DOHH2 (cell line): ENCODE results near the gene ADCK2.

Source experiments
- H3F3A ChIP-seq: fragments of 200-600 bp; sonication (generic), shearing (Covaris generic); 2 replicates; pipeline ENCODE4 v1.6.0; 2016; ENCODE audit warnings: antibody characterized with exemption, mild to moderate bottlenecking; ENCODE audit not compliant: control insufficient read depth, insufficient read depth
- H3K27ac ChIP-seq: fragments of 200-600 bp; sonication (generic); 2 replicates; pipeline ENCODE4 v1.5.1; 2014; ENCODE audit warnings: low read depth, mild to moderate bottlenecking, low read length, moderate library complexity
- H3K27me3 ChIP-seq: fragments of 200-600 bp; sonication (generic); 2 replicates; pipeline ENCODE4 v1.6.1; 2014; ENCODE audit warnings: mild to moderate bottlenecking, low read length, mixed read lengths; ENCODE audit not compliant: control insufficient read depth
- H3K36me3 ChIP-seq: fragments of 200-600 bp; sonication (generic); 2 replicates; pipeline ENCODE4 v1.6.1; 2014; ENCODE audit warnings: mild to moderate bottlenecking, low read length, moderate library complexity, mixed read lengths; ENCODE audit not compliant: control insufficient read depth
- H3K4me1 ChIP-seq: fragments of 200-600 bp; sonication (generic); 2 replicates; pipeline ENCODE4 v1.6.1; 2014; ENCODE audit warnings: mild to moderate bottlenecking, low read length, mixed read lengths; ENCODE audit not compliant: control insufficient read depth
- H3K4me2 ChIP-seq: fragments of 200-600 bp; sonication (generic); 2 replicates; pipeline ENCODE4 v1.6.0; 2014; ENCODE audit warnings: mild to moderate bottlenecking, low read length, moderate library complexity
- H3K4me3 ChIP-seq: fragments of 200-600 bp; sonication (generic); 2 replicates; pipeline ENCODE4 v1.5.1; 2014; ENCODE audit warnings: mild to moderate bottlenecking, low read length, mixed read lengths
- H3K79me2 ChIP-seq: fragments of 200-600 bp; sonication (generic); 2 replicates; pipeline ENCODE4 v1.6.1; 2014; ENCODE audit warnings: mild to moderate bottlenecking, low read length, mixed read lengths; ENCODE audit not compliant: control insufficient read depth
- H3K9me2 ChIP-seq: fragments of 200-600 bp; sonication (generic); replicated peaks from 2 replicates; pipeline ENCODE4 v1.6.1; 2014; ENCODE audit warnings: mild to moderate bottlenecking, low read length, mixed read lengths; ENCODE audit not compliant: control insufficient read depth
- H3K9me3 ChIP-seq: fragments of 200-600 bp; sonication (generic); 2 replicates; pipeline ENCODE4 v1.6.1; 2014; ENCODE audit warnings: antibody characterized with exemption, low read length, mixed read lengths; ENCODE audit not compliant: control insufficient read depth, insufficient read depth
- H4K20me1 ChIP-seq: fragments of 200-600 bp; sonication (generic); 2 replicates; pipeline ENCODE4 v1.6.0; 2014; ENCODE audit warnings: low read depth, mild to moderate bottlenecking, antibody characterized with exemption, low read length, moderate library complexity; ENCODE audit not compliant: control insufficient read depth, insufficient read depth
- CTCF ChIP-seq: fragments of 200-600 bp; sonication (generic); IDR thresholded peaks from one replicate; pipeline ENCODE4 v1.5.1; 2014; ENCODE audit warnings: antibody characterized with exemption, mild to moderate bottlenecking, low read depth, low read length; ENCODE audit not compliant: poor library complexity, severe bottlenecking
- EZH2phosphoT487 ChIP-seq: fragments of 200-600 bp; sonication (generic); IDR thresholded peaks from 2 replicates; pipeline ENCODE4 v1.6.1; 2017; ENCODE audit warnings: borderline replicate concordance, mild to moderate bottlenecking, antibody characterized with exemption, low read length, moderate library complexity, mixed read lengths

ADCK2 gene

GRCh38 chr7:140680886-140681285 is 8.1 kb downstream of the ADCK2 start:
- no peaks in the 10 kb centered on the region for H3K9me2 ChIP-seq
- H3K36me3 ChIP-seq, result peaks cover 85% of the 10 kb centered on the region
- no peaks in the 10 kb centered on the region for H4K20me1 ChIP-seq
- no peak overlapping the region for H3K4me3 ChIP-seq
- no peak overlapping the region for H3K4me2 ChIP-seq
- H3K4me1 ChIP-seq, result peaks cover 25% of the 10 kb centered on the region
- H3K27me3 ChIP-seq, result no peaks in the 10 kb centered on the region
- peaks cover 8% of the 10 kb centered on the region for H3F3A ChIP-seq
- TF ChIP-seq CTCF (no peak), EZH2phosphoT487 (no peak)
- peaks cover 42% of the 10 kb centered on the region for H3K79me2 ChIP-seq
- H3K27ac ChIP-seq, result no peak overlapping the region
- H3K9me3 ChIP-seq, result no peaks in the 10 kb centered on the region

- no peak for TF ChIP-seq CTCF
- no peak for TF ChIP-seq EZH2phosphoT487
- peaks cover under 1% of the 10 kb centered on the region; the same call in 1 of the 2 replicates for H3F3A ChIP-seq
- H3K27me3 ChIP-seq, result no peaks in the 10 kb centered on the region
- H3K27ac ChIP-seq, result no peak overlapping the region
- H3K4me2 ChIP-seq, result no peak overlapping the region
- no peaks in the 10 kb centered on the region for H3K9me3 ChIP-seq
- H3K4me1 ChIP-seq, result peaks cover 17% of the 10 kb centered on the region
- peaks cover 35% of the 10 kb centered on the region for H3K79me2 ChIP-seq
- no peaks in the 10 kb centered on the region for H4K20me1 ChIP-seq
- H3K4me3 ChIP-seq, result no peak overlapping the region
- H3K9me2 ChIP-seq, result no peaks in the 10 kb centered on the region
- H3K36me3 ChIP-seq, result peaks cover 81% of the 10 kb centered on the region
These were observed 9.0 kb downstream of the ADCK2 start for GRCh38 chr7:140681766-140682165.

GRCh38 chr7:140683657-140684056 is 10.9 kb downstream of the ADCK2 start:
- H3K27me3 ChIP-seq, result no peaks in the 10 kb centered on the region
- peaks cover 16% of the 10 kb centered on the region for H3K79me2 ChIP-seq
- peaks cover 77% of the 10 kb centered on the region for H3K36me3 ChIP-seq
- no peaks in the 10 kb centered on the region for H3K9me3 ChIP-seq
- TF ChIP-seq EZH2phosphoT487, result no peak
- no peak for TF ChIP-seq CTCF
- H3F3A ChIP-seq, result no peaks in the 10 kb centered on the region
- H3K27ac ChIP-seq, result no peak overlapping the region
- no peaks in the 10 kb centered on the region for H3K4me1 ChIP-seq
- no peak overlapping the region for H3K4me2 ChIP-seq
- H3K4me3 ChIP-seq, result no peak overlapping the region
- no peaks in the 10 kb centered on the region for H3K9me2 ChIP-seq
- H4K20me1 ChIP-seq, result no peaks in the 10 kb centered on the region
